Nephron progenitor cell (in vitro differentiated cells): ENCODE results near the gene COL13A1.

Experiments
- DNase-seq: peaks from one replicate; pipeline ENCODE4 v3.0.0; 2021
- H3K27ac Mint-ChIP-seq: 2 replicates; pipeline ENCODE4 v1.8.0; 2021; ENCODE audit warnings: mild to moderate bottlenecking, moderate library complexity, mixed read lengths
- H3K27me3 Mint-ChIP-seq: 2 replicates; pipeline ENCODE4 v1.8.0; 2021; ENCODE audit warnings: mild to moderate bottlenecking, low read depth, mixed read lengths; ENCODE audit not compliant: poor library complexity
- H3K36me3 Mint-ChIP-seq: 2 replicates; pipeline ENCODE4 v1.8.0; 2021; ENCODE audit warnings: low read depth, mixed read lengths
- H3K4me1 Mint-ChIP-seq: 2 replicates; pipeline ENCODE4 v1.8.0; 2021; ENCODE audit warnings: mixed read lengths
- H3K4me3 Mint-ChIP-seq: 2 replicates; pipeline ENCODE4 v1.8.0; 2021; ENCODE audit warnings: mild to moderate bottlenecking, moderate library complexity, mixed read lengths
- H3K9me3 Mint-ChIP-seq: 2 replicates; pipeline ENCODE4 v1.8.0; 2021; ENCODE audit warnings: mild to moderate bottlenecking, moderate library complexity, mixed read lengths
- TF ChIP-seq, protein P1 (sequence below): fragments of 200-600 bp; sonication (generic); IDR thresholded peaks from 2 replicates; pipeline ENCODE4 v1.5.0; 2021; ENCODE audit warnings: antibody characterized with exemption

The COL13A1 gene

DNA sequence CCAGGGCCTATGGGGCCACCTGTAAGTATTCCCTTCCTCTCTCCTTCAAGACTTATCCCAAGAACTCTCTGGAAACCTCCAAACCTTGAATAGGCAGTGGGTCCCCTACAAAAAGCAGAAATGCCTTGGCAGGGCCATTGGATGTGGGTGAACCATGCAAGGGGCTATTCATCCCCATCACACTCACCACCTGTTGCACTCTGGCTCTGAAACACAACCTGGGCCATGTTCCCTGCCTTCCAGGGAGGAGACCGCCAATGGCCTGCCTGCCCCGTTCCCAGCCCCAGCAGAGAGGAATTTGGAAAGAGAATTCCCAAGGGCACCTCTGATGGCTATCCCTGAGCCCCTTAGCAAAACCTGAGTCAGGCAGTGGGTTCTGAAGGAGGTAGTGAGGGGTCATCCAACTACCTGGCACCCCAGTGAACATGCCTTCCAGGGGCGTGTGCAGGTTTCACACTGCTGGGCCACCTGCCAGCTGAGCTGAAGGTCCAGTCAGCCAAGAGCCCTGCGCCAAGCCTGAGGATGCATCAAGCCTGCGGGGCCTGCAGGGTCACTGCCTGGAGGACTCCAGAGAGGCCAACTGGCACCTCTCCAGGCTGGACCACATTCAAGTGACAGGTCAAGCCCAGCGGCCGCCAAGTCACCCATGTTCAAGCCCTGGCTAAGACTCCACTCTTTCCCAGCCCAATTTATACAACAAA is 101.3 kb downstream of the COL13A1 start:
- H3K4me1 Mint-ChIP-seq, result peaks cover 55% of the 10 kb centered on the region
- no peak overlapping the region for H3K27ac Mint-ChIP-seq

DNA sequence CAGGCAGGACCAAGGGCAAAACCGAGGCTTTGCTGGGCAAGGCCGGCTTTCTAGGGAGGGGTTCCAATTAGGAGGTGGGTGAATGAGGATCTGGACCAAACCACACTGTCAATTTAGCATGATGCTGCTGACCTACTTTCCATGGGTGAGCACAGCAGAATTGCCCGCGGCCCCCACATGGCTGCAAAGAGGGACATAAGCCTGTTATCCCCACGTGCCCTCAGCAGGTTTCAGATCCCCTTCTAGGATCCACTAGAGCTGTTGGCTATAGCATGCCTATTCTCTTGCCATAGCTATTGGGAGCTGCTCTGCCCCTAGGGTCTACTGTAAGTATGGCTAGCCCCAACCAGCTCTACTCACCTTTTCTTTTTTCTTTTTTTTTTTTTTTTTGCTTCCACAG is 102.8 kb downstream of the COL13A1 start:
- Mint-ChIP-seq H3K4me3 (no peak overlapping the region), H3K27me3 (peaks cover 14% of the 10 kb centered on the region), H3K4me1 (peaks cover 57% of the 10 kb centered on the region), H3K36me3 (peaks cover 13% of the 10 kb centered on the region), H3K27ac (no peak overlapping the region), H3K9me3 (no peaks in the 10 kb centered on the region)
- DNase-seq, result no peak
- TF ChIP-seq, protein P1, sequence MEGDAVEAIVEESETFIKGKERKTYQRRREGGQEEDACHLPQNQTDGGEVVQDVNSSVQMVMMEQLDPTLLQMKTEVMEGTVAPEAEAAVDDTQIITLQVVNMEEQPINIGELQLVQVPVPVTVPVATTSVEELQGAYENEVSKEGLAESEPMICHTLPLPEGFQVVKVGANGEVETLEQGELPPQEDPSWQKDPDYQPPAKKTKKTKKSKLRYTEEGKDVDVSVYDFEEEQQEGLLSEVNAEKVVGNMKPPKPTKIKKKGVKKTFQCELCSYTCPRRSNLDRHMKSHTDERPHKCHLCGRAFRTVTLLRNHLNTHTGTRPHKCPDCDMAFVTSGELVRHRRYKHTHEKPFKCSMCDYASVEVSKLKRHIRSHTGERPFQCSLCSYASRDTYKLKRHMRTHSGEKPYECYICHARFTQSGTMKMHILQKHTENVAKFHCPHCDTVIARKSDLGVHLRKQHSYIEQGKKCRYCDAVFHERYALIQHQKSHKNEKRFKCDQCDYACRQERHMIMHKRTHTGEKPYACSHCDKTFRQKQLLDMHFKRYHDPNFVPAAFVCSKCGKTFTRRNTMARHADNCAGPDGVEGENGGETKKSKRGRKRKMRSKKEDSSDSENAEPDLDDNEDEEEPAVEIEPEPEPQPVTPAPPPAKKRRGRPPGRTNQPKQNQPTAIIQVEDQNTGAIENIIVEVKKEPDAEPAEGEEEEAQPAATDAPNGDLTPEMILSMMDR, result no peak

More for the DNA sequence above, 101.3 kb downstream of the COL13A1 start:
- TF ChIP-seq, protein P1, result no peak
- no peak for DNase-seq
- Mint-ChIP-seq H3K4me3 (no peak overlapping the region), H3K27me3 (peaks cover 15% of the 10 kb centered on the region), H3K9me3 (no peaks in the 10 kb centered on the region), H3K36me3 (peaks cover 13% of the 10 kb centered on the region)

DNA sequence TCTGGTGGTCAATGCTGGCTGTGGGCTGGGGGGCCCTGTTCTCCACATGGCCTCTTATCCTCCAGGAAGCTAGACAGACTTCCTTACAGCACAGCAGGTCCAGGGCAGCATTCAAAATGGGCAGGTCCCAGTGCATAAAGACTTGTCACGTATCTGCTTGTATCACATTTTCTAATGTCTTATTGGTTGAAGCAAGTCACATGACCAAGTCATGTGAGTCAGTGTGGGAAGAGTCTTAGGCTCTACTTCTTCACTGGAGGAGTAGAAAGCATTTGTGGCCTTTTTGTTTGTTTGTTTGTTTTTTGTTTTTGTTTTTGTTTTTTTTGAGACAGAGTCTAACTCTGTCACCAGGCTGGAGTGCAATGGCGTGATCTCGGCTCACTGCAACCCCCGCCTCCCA is 104.7 kb downstream of the COL13A1 start:
- Mint-ChIP-seq H3K27ac (no peak overlapping the region), H3K36me3 (peaks cover 13% of the 10 kb centered on the region), H3K4me1 (peaks cover 48% of the 10 kb centered on the region), H3K9me3 (no peaks in the 10 kb centered on the region), H3K27me3 (peaks cover 14% of the 10 kb centered on the region), H3K4me3 (no peak overlapping the region)
- no peak for DNase-seq
- TF ChIP-seq, protein P1, result no peak

DNA sequence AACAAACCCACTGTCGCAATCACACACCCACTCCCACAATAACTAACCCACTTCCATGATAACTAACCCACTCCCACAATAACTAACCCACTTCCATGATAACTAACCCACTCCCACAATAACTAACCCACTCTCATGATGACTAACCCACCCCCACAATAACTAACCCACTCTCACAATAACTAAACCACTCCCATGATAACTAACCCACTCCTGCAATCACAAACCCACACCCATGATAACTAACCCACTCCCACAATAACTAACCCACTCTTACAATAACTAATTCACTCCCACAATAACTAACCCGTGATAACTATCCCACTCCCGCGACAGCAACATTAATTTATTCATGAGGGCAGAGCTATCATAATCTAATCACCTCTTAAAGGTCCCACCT is 105.8 kb downstream of the COL13A1 start:
- Mint-ChIP-seq H3K36me3 (peaks cover 13% of the 10 kb centered on the region), H3K4me3 (no peak overlapping the region), H3K27ac (no peak overlapping the region), H3K27me3 (peaks cover 14% of the 10 kb centered on the region), H3K9me3 (no peaks in the 10 kb centered on the region), H3K4me1 (peaks cover 48% of the 10 kb centered on the region)
- DNase-seq, result no peak
- TF ChIP-seq, protein P1, result no peak

DNA sequence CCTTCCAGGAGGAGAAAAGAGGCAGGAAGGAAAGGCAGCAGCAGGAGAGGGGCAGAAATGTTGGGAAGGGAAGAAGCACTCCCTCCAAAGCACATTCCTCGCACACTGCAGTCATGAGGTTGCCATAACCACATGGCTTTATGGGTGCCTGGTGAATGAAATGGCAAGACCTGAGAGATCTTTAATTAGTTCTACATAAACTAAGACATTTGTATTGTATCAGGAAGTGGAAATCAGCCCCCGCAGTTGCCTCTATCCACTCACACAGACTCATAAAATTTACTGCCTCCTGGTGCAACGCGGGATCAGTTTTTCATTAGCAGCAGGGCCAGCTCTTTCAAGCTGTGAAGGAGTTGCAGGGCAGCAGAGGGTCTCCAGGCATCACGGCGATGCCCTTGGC is 106.4 kb downstream of the COL13A1 start:
- no peaks in the 10 kb centered on the region for H3K9me3 Mint-ChIP-seq
- TF ChIP-seq, protein P1, result no peak
- peak overlapping the region; percentile 48 for H3K27ac Mint-ChIP-seq
- DNase-seq, result no peak
- peaks cover 50% of the 10 kb centered on the region for H3K4me1 Mint-ChIP-seq
- H3K4me3 Mint-ChIP-seq, result no peak overlapping the region
- H3K36me3 Mint-ChIP-seq, result peaks cover 13% of the 10 kb centered on the region
- peaks cover 14% of the 10 kb centered on the region for H3K27me3 Mint-ChIP-seq

DNA sequence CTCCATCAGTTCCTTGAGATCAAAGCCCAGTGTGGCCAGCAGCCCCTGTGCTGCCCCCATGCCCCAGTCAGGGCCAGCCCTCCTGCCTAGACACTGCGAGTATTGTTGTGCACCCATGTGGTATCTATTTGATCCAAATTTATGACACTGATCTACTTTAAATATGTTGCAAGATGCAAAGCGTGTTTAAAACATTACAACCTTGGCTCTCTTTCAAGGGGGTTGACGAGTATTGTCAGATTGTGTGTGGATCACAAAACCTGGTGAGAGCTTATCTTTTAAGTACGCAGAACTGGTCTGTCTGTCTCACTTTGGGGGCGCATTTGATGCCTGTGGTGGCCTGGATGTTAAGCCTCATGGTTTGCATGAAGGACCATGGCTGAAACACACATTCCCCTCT is 108.9 kb downstream of the COL13A1 start:
- no peaks in the 10 kb centered on the region for H3K9me3 Mint-ChIP-seq
- H3K36me3 Mint-ChIP-seq, result peaks cover 9% of the 10 kb centered on the region
- H3K4me1 Mint-ChIP-seq, result peaks cover 69% of the 10 kb centered on the region
- H3K4me3 Mint-ChIP-seq, result no peak overlapping the region
- TF ChIP-seq, protein P1, result no peak
- peaks cover 18% of the 10 kb centered on the region for H3K27me3 Mint-ChIP-seq
- no peak for DNase-seq
- H3K27ac Mint-ChIP-seq, result no peak overlapping the region
